GM12878 (cell line): ENCODE data around the gene MGLL. TPM values are rescaled to one million over a fixed set of nuclear protein-coding genes. Genes with fewer than 3 reads are reported as not detected.

ENCODE experiments used
- YBX1 ChIP-seq: fragments of 450-650 bp; IDR thresholded peaks from 2 replicates; pipeline ENCODE4 v1.6.1; 2016; ENCODE audit warnings: antibody characterized with exemption
- polyA plus RNA-seq, 11 experiments: library from polyadenylated mRNA; depleted of rRNA in 4 of 11; unstranded in 6 of 11; stranded (reverse) in 5 of 11; fragments of >200 nt; fragmentation: Nextera tagmentation in 4 of 11; fragmentation: Illumina TruSeq in 1 of 11; extraction: Ambion mirVana in 4 of 11; extraction: Trizol in 1 of 11; gene quantifications; 1 replicate in 1 of 11; 2 replicates in 10 of 11; pipeline versions ENCODE4 v1.2.1 to v1.2.3, GENCODE V29; 2011 to 2016; ENCODE audit warnings: inconsistent platforms in 2 of 11, missing spikeins in 2 of 11, low read depth in 1 of 11
- total RNA-seq, 4 experiments: library from RNA; depleted of rRNA in 3 of 4; stranded (reverse); fragments of >200 nt in 3 of 4; fragmentation: Illumina TruSeq in 1 of 4; extraction: Trizol in 1 of 4; gene quantifications; 2 replicates each; pipeline versions ENCODE4 v1.2.1 to v1.2.3, GENCODE V29; 2013 to 2021
- TF ChIP-seq, protein P1 (sequence below): fragments of 450-650 bp; IDR thresholded peaks from 2 replicates; pipeline ENCODE4 v1.6.1; 2016; ENCODE audit warnings: mild to moderate bottlenecking

The MGLL gene
- total and polyA plus RNA-seq, 10 of the 15 experiments (the other 5 are each of a cell fraction or from before 2014, with no cell fraction given): 44.9 to 177 (median 72.9) TPM

DNA sequence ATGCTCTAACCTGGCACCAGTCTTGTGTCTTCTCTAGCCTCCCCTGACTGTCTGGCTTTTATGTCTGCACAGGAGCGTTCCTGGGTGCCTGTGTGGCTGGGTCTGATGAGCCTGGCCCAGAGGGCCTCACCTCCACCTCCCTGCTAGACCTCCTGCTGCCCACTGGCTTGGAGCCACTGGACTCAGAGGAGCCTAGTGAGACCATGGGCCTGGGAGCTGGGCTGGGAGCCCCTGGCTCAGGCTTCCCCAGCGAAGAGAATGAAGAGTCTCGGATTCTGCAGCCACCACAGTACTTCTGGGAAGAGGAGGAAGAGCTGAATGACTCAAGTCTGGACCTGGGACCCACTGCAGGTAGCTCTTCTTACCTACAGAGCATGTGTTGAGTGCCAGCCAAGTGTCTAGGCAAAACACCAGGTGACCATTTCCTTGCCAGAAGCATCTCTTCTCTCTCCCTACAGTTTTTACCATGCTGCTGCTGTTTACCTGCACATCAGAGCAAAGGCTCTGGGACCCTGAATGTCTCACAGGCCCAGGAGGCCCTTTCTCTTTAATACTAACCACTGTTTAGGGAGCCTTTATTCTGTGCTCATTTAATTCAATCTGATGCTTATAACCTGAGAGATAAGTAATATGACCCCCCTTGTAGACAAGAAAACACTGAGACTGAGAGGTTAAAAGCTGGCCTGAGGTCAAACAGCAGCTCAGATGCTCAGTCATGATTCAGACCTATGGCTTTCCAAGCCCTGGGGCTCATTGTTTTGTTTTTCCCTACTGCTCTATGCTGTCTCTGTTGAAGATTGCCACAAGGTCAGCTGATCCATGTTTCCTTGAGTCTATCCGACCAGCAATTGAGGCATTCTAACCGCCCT lies 182.9 kb downstream of the MGLL start (continued):
- TF ChIP-seq, protein P1, sequence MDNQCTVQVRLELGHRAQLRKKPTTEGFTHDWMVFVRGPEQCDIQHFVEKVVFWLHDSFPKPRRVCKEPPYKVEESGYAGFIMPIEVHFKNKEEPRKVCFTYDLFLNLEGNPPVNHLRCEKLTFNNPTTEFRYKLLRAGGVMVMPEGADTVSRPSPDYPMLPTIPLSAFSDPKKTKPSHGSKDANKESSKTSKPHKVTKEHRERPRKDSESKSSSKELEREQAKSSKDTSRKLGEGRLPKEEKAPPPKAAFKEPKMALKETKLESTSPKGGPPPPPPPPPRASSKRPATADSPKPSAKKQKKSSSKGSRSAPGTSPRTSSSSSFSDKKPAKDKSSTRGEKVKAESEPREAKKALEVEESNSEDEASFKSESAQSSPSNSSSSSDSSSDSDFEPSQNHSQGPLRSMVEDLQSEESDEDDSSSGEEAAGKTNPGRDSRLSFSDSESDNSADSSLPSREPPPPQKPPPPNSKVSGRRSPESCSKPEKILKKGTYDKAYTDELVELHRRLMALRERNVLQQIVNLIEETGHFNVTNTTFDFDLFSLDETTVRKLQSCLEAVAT: no peak
- TF ChIP-seq YBX1: no peak

Other genes with a start within 250 kb of the MGLL start
- 32.7 and 35.7 TPM in 2 replicates for gene TPRA1, start 231.8 kb downstream of the MGLL start, total RNA-seq (2014; rRNA removed)
- gene TPRA1, start 231.8 kb downstream of the MGLL start, total RNA-seq (2014; rRNA removed; fragmentation: Illumina TruSeq; extraction: Trizol): 11.1 and 11.4 TPM in 2 replicates
- gene TPRA1, start 231.8 kb downstream of the MGLL start, total RNA-seq (2021): 24.4 and 30.4 TPM in 2 replicates
- 9.8 and 22.9 TPM in 2 replicates for gene TPRA1, start 231.8 kb downstream of the MGLL start, polyA plus RNA-seq (2011; rRNA removed)
- gene TPRA1, start 231.8 kb downstream of the MGLL start, polyA plus RNA-seq (2014; fragmentation: Illumina TruSeq; extraction: Trizol): 4.2 and 12.8 TPM in 2 replicates
- 1 to 10 TPM; 1.8 to 3.6 TPM for gene TPRA1, start 231.8 kb downstream of the MGLL start, polyA plus RNA-seq (2014; fragmentation: Nextera tagmentation; extraction: Ambion mirVana)
- gene TPRA1, start 231.8 kb downstream of the MGLL start, polyA plus RNA-seq (2014; rRNA removed): 33.3 and 33.7 TPM in 2 replicates
- gene TPRA1, start 231.8 kb downstream of the MGLL start, polyA plus RNA-seq (2016; fragmentation: Nextera tagmentation; extraction: Ambion mirVana): 10 to 100 TPM; 34.2 to 39.6 TPM
- 210 and 229 TPM in 2 replicates for gene MCM2, start 224.1 kb downstream of the MGLL start, total RNA-seq (2014; rRNA removed)
- 89.8 and 107 TPM in 2 replicates for gene MCM2, start 224.1 kb downstream of the MGLL start, total RNA-seq (2014; rRNA removed; fragmentation: Illumina TruSeq; extraction: Trizol)
- 218 and 229 TPM in 2 replicates for gene MCM2, start 224.1 kb downstream of the MGLL start, total RNA-seq (2021)
- 79.0 and 170 TPM in 2 replicates for gene MCM2, start 224.1 kb downstream of the MGLL start, polyA plus RNA-seq (2011; rRNA removed)
- 38.9 and 88.2 TPM in 2 replicates for gene MCM2, start 224.1 kb downstream of the MGLL start, polyA plus RNA-seq (2014; fragmentation: Illumina TruSeq; extraction: Trizol)
- 10 to 100 TPM in 1 of 2 experiments, 1 to 10 TPM in 1; 8.6 to 14.4 TPM for gene MCM2, start 224.1 kb downstream of the MGLL start, polyA plus RNA-seq (2014; fragmentation: Nextera tagmentation; extraction: Ambion mirVana)
- 140 and 167 TPM in 2 replicates for gene MCM2, start 224.1 kb downstream of the MGLL start, polyA plus RNA-seq (2014; rRNA removed)
- 100 to 1,000 TPM; 200 to 222 TPM for gene MCM2, start 224.1 kb downstream of the MGLL start, polyA plus RNA-seq (2016; fragmentation: Nextera tagmentation; extraction: Ambion mirVana)
- 21.0 and 24.3 TPM in 2 replicates for gene PODXL2, start 193.3 kb downstream of the MGLL start, total RNA-seq (2014; rRNA removed)
- 12.4 and 13.2 TPM in 2 replicates for gene PODXL2, start 193.3 kb downstream of the MGLL start, total RNA-seq (2014; rRNA removed; fragmentation: Illumina TruSeq; extraction: Trizol)
- gene PODXL2, start 193.3 kb downstream of the MGLL start, total RNA-seq (2021): 22.2 and 24.4 TPM in 2 replicates
- gene PODXL2, start 193.3 kb downstream of the MGLL start, polyA plus RNA-seq (2011; rRNA removed): not detected in 2 replicates
- 6.9 and 10.3 TPM in 2 replicates for gene PODXL2, start 193.3 kb downstream of the MGLL start, polyA plus RNA-seq (2014; fragmentation: Illumina TruSeq; extraction: Trizol)
- gene PODXL2, start 193.3 kb downstream of the MGLL start, polyA plus RNA-seq (2014; fragmentation: Nextera tagmentation; extraction: Ambion mirVana): under 1 TPM in 1 of 2 experiments, not detected in 1; 0.03 TPM
- gene PODXL2, start 193.3 kb downstream of the MGLL start, polyA plus RNA-seq (2014; rRNA removed): 22.5 and 25.4 TPM in 2 replicates
- gene PODXL2, start 193.3 kb downstream of the MGLL start, polyA plus RNA-seq (2016; fragmentation: Nextera tagmentation; extraction: Ambion mirVana): 10 to 100 TPM; 12.0 to 14.0 TPM
- 5.7 and 7.1 TPM in 2 replicates for gene ABTB1, start 149.6 kb downstream of the MGLL start, total RNA-seq (2014; rRNA removed)
- gene ABTB1, start 149.6 kb downstream of the MGLL start, total RNA-seq (2014; rRNA removed; fragmentation: Illumina TruSeq; extraction: Trizol): 1.9 and 2.1 TPM in 2 replicates
- gene ABTB1, start 149.6 kb downstream of the MGLL start, total RNA-seq (2021): 10.1 and 10.6 TPM in 2 replicates
- 4.1 and 7.2 TPM in 2 replicates for gene ABTB1, start 149.6 kb downstream of the MGLL start, polyA plus RNA-seq (2011; rRNA removed)
- 1.0 and 2.4 TPM in 2 replicates for gene ABTB1, start 149.6 kb downstream of the MGLL start, polyA plus RNA-seq (2014; fragmentation: Illumina TruSeq; extraction: Trizol)
- under 1 TPM; 0.11 to 0.31 TPM for gene ABTB1, start 149.6 kb downstream of the MGLL start, polyA plus RNA-seq (2014; fragmentation: Nextera tagmentation; extraction: Ambion mirVana)
- 10.2 and 12.9 TPM in 2 replicates for gene ABTB1, start 149.6 kb downstream of the MGLL start, polyA plus RNA-seq (2014; rRNA removed)
- gene ABTB1, start 149.6 kb downstream of the MGLL start, polyA plus RNA-seq (2016; fragmentation: Nextera tagmentation; extraction: Ambion mirVana): 1 to 10 TPM; 7.7 to 9.2 TPM
- not detected in 2 replicates for gene KBTBD12, start 92.7 kb upstream of the MGLL start, total RNA-seq (2014; rRNA removed)
- gene KBTBD12, start 92.7 kb upstream of the MGLL start, total RNA-seq (2014; rRNA removed; fragmentation: Illumina TruSeq; extraction: Trizol): not detected in 2 replicates
- gene KBTBD12, start 92.7 kb upstream of the MGLL start, total RNA-seq (2021): not detected in 2 replicates
- not detected in 2 replicates for gene KBTBD12, start 92.7 kb upstream of the MGLL start, polyA plus RNA-seq (2011; rRNA removed)
- 0.01 TPM in 1 of 2 replicates, not detected in the other for gene KBTBD12, start 92.7 kb upstream of the MGLL start, polyA plus RNA-seq (2014; fragmentation: Illumina TruSeq; extraction: Trizol)
- not detected for gene KBTBD12, start 92.7 kb upstream of the MGLL start, polyA plus RNA-seq (2014; fragmentation: Nextera tagmentation; extraction: Ambion mirVana)
- gene KBTBD12, start 92.7 kb upstream of the MGLL start, polyA plus RNA-seq (2014; rRNA removed): not detected in 2 replicates
- under 1 TPM in 1 of 2 experiments, not detected in 1; 0.11 TPM for gene KBTBD12, start 92.7 kb upstream of the MGLL start, polyA plus RNA-seq (2016; fragmentation: Nextera tagmentation; extraction: Ambion mirVana)
- gene SEC61A1, start 229.9 kb upstream of the MGLL start, total RNA-seq (2014; rRNA removed): 165 and 184 TPM in 2 replicates
- 102 and 112 TPM in 2 replicates for gene SEC61A1, start 229.9 kb upstream of the MGLL start, total RNA-seq (2014; rRNA removed; fragmentation: Illumina TruSeq; extraction: Trizol)
- gene SEC61A1, start 229.9 kb upstream of the MGLL start, total RNA-seq (2021): 167 and 189 TPM in 2 replicates
- gene SEC61A1, start 229.9 kb upstream of the MGLL start, polyA plus RNA-seq (2011; rRNA removed): 126 and 145 TPM in 2 replicates
- gene SEC61A1, start 229.9 kb upstream of the MGLL start, polyA plus RNA-seq (2014; fragmentation: Illumina TruSeq; extraction: Trizol): 129 and 139 TPM in 2 replicates
- gene SEC61A1, start 229.9 kb upstream of the MGLL start, polyA plus RNA-seq (2014; fragmentation: Nextera tagmentation; extraction: Ambion mirVana): 1 to 10 TPM; 5.2 to 5.9 TPM
- gene SEC61A1, start 229.9 kb upstream of the MGLL start, polyA plus RNA-seq (2014; rRNA removed): 133 and 142 TPM in 2 replicates
- 100 to 1,000 TPM; 254 to 265 TPM for gene SEC61A1, start 229.9 kb upstream of the MGLL start, polyA plus RNA-seq (2016; fragmentation: Nextera tagmentation; extraction: Ambion mirVana)